MM.1S (cell line): Measurements from ENCODE around the gene TTLL4.

ENCODE experiments used
- DNase-seq: peaks from one replicate; pipeline ENCODE4 v3.0.0-alpha.2; 2015
- H2AFZ ChIP-seq: fragments of 300-600 bp; sonication (generic); 2 replicates; pipeline ENCODE4 v1.6.0; 2016; ENCODE audit warnings: antibody characterized with exemption, low read length
- H3F3A ChIP-seq: fragments of 300-600 bp; sonication (generic); 2 replicates; pipeline ENCODE4 v1.6.1; 2016; ENCODE audit warnings: mild to moderate bottlenecking, antibody characterized with exemption, low read length, moderate library complexity, mixed read lengths; ENCODE audit not compliant: insufficient read depth
- H3K27ac ChIP-seq: fragments of 300-600 bp; sonication (generic); 2 replicates; pipeline ENCODE4 v1.5.1; 2016; ENCODE audit warnings: mild to moderate bottlenecking, low read length
- H3K27me3 ChIP-seq: fragments of 300-600 bp; sonication (generic); replicated peaks from 2 replicates; pipeline ENCODE4 v1.6.0; 2016; ENCODE audit warnings: low read length; ENCODE audit not compliant: insufficient read depth
- H3K36me3 ChIP-seq: fragments of 300-600 bp; sonication (generic); replicated peaks from 2 replicates; pipeline ENCODE4 v1.6.1; 2016; ENCODE audit warnings: mild to moderate bottlenecking, low read length, mixed read lengths; ENCODE audit not compliant: insufficient read depth
- H3K4me1 ChIP-seq: fragments of 300-600 bp; sonication (generic); 2 replicates; pipeline ENCODE4 v1.6.1; 2016; ENCODE audit warnings: low read length, mixed read lengths
- H3K4me2 ChIP-seq: fragments of 300-600 bp; sonication (generic); 2 replicates; pipeline ENCODE4 v1.6.0; 2016; ENCODE audit warnings: low read depth, low read length
- H3K4me3 ChIP-seq: fragments of 300-600 bp; sonication (generic); 2 replicates; pipeline ENCODE4 v1.5.1; 2016; ENCODE audit warnings: low read length, mixed read lengths
- H3K79me2 ChIP-seq: fragments of 300-600 bp; sonication (generic); 2 replicates; pipeline ENCODE4 v1.6.1; 2016; ENCODE audit warnings: mixed run types, low read length, mixed read lengths
- H3K9ac ChIP-seq: fragments of 300-600 bp; sonication (generic); 2 replicates; pipeline ENCODE4 v1.6.1; 2016; ENCODE audit warnings: low read length, mixed read lengths
- H3K9me2 ChIP-seq: fragments of 300-600 bp; sonication (generic); replicated peaks from 2 replicates; pipeline ENCODE4 v1.6.1; 2016; ENCODE audit warnings: mild to moderate bottlenecking, low read length, mixed read lengths; ENCODE audit not compliant: insufficient read depth
- H3K9me3 ChIP-seq: fragments of 300-600 bp; sonication (generic); replicated peaks from 2 replicates; pipeline ENCODE4 v1.6.1; 2016; ENCODE audit warnings: mild to moderate bottlenecking, low read length, mixed read lengths; ENCODE audit not compliant: insufficient read depth
- H4K20me1 ChIP-seq: fragments of 300-600 bp; sonication (generic); 2 replicates; pipeline ENCODE4 v1.6.1; 2016; ENCODE audit warnings: mild to moderate bottlenecking, low read length, moderate library complexity, mixed read lengths; ENCODE audit not compliant: insufficient read depth
- EZH2 ChIP-seq: fragments of 300-600 bp; sonication (generic); optimal IDR thresholded peaks from 2 replicates; pipeline ENCODE3; 2017; ENCODE audit warnings: low read depth, mild to moderate bottlenecking, antibody characterized with exemption, low read length, mixed read lengths
- EZH2phosphoT487 ChIP-seq: fragments of 300-600 bp; sonication (generic); IDR thresholded peaks from 2 replicates; pipeline ENCODE4 v1.6.1; 2018; ENCODE audit warnings: antibody characterized with exemption, low read length
- TF ChIP-seq, protein P1 (sequence below): fragments of 300-600 bp; sonication (generic); IDR thresholded peaks from 2 replicates; pipeline ENCODE4 v1.5.1; 2016; ENCODE audit warnings: antibody characterized with exemption, low read length, mixed read lengths

TTLL4 gene

DNA sequence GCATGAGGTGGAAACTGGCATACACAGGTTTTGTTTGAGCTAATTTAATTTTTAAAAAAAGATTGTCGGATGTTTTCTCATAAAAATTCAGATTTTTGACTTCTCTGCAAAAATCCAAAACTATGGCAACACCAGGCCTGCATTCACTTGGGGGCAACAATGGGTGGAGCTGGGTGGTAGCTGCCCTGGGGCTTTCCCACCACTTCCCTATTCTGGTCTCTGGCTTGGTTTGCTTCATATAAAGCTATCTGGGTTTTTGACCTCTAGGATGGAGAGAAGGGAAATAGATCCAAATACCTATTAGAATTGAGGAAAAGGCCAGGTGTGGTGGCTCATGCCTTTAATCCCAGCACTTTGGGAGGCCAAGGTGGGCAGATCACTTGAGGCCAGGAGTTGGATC, 65.9 kb downstream of the TTLL4 start:
- H3K9me3 ChIP-seq, result no peaks in the 10 kb centered on the region
- H3K4me2 ChIP-seq, result no peak overlapping the region
- TF ChIP-seq, protein P1, sequence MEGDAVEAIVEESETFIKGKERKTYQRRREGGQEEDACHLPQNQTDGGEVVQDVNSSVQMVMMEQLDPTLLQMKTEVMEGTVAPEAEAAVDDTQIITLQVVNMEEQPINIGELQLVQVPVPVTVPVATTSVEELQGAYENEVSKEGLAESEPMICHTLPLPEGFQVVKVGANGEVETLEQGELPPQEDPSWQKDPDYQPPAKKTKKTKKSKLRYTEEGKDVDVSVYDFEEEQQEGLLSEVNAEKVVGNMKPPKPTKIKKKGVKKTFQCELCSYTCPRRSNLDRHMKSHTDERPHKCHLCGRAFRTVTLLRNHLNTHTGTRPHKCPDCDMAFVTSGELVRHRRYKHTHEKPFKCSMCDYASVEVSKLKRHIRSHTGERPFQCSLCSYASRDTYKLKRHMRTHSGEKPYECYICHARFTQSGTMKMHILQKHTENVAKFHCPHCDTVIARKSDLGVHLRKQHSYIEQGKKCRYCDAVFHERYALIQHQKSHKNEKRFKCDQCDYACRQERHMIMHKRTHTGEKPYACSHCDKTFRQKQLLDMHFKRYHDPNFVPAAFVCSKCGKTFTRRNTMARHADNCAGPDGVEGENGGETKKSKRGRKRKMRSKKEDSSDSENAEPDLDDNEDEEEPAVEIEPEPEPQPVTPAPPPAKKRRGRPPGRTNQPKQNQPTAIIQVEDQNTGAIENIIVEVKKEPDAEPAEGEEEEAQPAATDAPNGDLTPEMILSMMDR, result no peak
- TF ChIP-seq EZH2phosphoT487 (no peak), EZH2 (no peak)
- H4K20me1 ChIP-seq, result no peaks in the 10 kb centered on the region
- no peaks in the 10 kb centered on the region for H3K79me2 ChIP-seq
- H3F3A ChIP-seq, result no peaks in the 10 kb centered on the region
- H3K9me2 ChIP-seq, result no peaks in the 10 kb centered on the region
- H3K36me3 ChIP-seq, result no peaks in the 10 kb centered on the region
- no peak overlapping the region for H3K27ac ChIP-seq
- H2AFZ ChIP-seq, result no peak overlapping the region
- H3K9ac ChIP-seq, result no peak overlapping the region
- no peak for DNase-seq
- no peaks in the 10 kb centered on the region for H3K4me1 ChIP-seq
- no peak overlapping the region for H3K4me3 ChIP-seq
- H3K27me3 ChIP-seq, result no peaks in the 10 kb centered on the region

DNA sequence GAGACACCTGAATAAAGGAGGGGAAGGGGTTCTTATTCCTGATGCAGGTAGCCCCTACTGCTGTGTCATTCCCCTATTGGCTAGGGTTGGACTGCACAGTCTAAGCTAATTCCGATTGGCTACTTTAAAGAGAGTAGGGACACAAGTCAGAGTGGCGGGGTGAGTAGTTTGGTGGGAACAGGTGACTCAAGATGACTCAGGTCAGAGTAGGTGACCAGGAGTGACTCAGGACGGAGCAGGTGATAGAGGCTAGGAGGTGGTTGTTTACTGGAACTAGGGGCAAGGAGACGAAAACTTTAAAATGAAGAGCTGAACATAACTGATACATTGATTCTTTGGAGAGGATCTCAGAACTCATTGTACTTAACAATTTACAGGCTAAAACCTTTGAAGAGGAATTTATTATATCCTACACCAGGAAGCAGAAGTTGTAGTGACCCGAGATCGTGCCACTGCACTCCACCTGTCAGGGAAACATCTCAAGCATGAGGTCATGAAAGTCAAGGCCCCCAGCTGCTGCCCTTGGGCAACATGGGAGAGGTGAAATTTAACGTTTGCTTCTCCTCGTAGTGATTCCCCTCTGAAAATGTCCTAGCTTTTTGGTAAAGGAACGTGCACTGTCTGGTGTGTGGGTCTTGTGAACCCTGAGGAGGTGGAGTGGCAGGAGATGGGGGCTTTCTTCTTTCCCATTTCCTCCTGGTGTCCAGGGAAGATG, 66.8 kb downstream of the TTLL4 start:
- Histone ChIP-seq H3K79me2 (no peaks in the 10 kb centered on the region), H3K9me3 (no peaks in the 10 kb centered on the region), H3K27me3 (no peaks in the 10 kb centered on the region), H3K36me3 (no peaks in the 10 kb centered on the region), H2AFZ (no peak overlapping the region), H3K4me2 (no peak overlapping the region), H3K9me2 (no peaks in the 10 kb centered on the region), H4K20me1 (no peaks in the 10 kb centered on the region), H3K4me1 (no peaks in the 10 kb centered on the region), H3K9ac (no peak overlapping the region), H3F3A (no peaks in the 10 kb centered on the region), H3K4me3 (no peak overlapping the region), H3K27ac (no peak overlapping the region)
- no peak for DNase-seq
- TF ChIP-seq, protein P1, result no peak
- TF ChIP-seq EZH2phosphoT487 (no peak), EZH2 (no peak)

DNA sequence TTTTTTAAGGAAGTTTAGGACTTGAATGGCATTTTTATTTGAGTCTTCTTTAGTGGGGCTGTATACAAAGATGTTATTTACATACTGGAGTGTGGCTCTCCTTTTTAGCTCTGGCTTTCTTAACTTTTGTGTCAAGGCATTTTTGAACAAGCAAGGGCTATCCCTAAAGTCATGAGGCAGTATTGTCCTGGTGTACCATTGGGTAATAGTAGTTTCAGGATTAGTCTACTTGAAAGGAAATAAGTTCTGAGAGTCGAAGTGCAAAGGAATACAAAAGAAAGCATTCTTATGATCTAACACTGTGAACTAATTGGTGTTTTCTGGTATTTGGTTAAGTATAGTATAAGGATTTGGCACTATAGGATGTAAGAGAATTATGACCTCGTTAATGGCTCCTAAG, 69.4 kb downstream of the TTLL4 start:
- Histone ChIP-seq H3F3A (no peaks in the 10 kb centered on the region), H3K79me2 (no peaks in the 10 kb centered on the region), H3K27me3 (no peaks in the 10 kb centered on the region), H3K27ac (no peak overlapping the region), H3K4me2 (no peak overlapping the region), H3K4me3 (no peak overlapping the region), H3K9ac (no peak overlapping the region), H3K9me2 (no peaks in the 10 kb centered on the region), H4K20me1 (no peaks in the 10 kb centered on the region), H2AFZ (no peak overlapping the region), H3K9me3 (no peaks in the 10 kb centered on the region), H3K4me1 (no peaks in the 10 kb centered on the region), H3K36me3 (no peaks in the 10 kb centered on the region)
- DNase-seq, result no peak
- TF ChIP-seq, protein P1, result no peak
- TF ChIP-seq EZH2phosphoT487 (no peak), EZH2 (no peak)
